H1 (cell line): ENCODE data around the gene SLC39A11. TPM values are rescaled to one million over a fixed set of nuclear protein-coding genes. Genes with fewer than 3 reads are reported as not detected.

Source experiments
- CTCF ChIA-PET: fragments of 300-600 bp; sonication (Branson Sonifier 250); formaldehyde crosslinking; loops from one replicate; lab custom pipeline; 2021; ENCODE audit not compliant: partially characterized antibody; lab: Charles Lee
- POLR2A ChIA-PET: fragments of 300-600 bp; sonication (Branson Sonifier 250); formaldehyde crosslinking; loops from one replicate; lab custom pipeline; 2021; ENCODE audit warnings: inconsistent platforms; ENCODE audit not compliant: partially characterized antibody; lab: Charles Lee
- DNase-seq, 2 experiments: peaks; one replicate each; pipeline versions ENCODE4 v3.0.0 to v3.0.0-alpha.2; 2010 to 2022; ENCODE audit warnings: low spot score in 2 of 2, low read depth in 1 of 2, mixed read lengths in 1 of 2
- FAIRE-seq: peaks from 2 replicates; lab custom pipeline; 2011; peaks lifted over from hg19 to GRCh38; lab: Jason Lieb, UNC
- H2AFZ ChIP-seq: 2 replicates; pipeline ENCODE4 v1.8.1; 2012; ENCODE audit warnings: low read length, inconsistent platforms
- H2AK5ac ChIP-seq: 2 replicates; pipeline ENCODE4 v1.6.1; 2013; ENCODE audit warnings: low read depth, low read length
- H2BK120ac ChIP-seq: replicated peaks from 2 replicates; pipeline ENCODE3; 2013; ENCODE audit warnings: low read depth, low read length, inconsistent platforms
- H2BK12ac ChIP-seq: 2 replicates; pipeline ENCODE4 v1.6.1; 2013; ENCODE audit warnings: low read depth, low read length
- H2BK15ac ChIP-seq: 2 replicates; pipeline ENCODE4 v1.6.1; 2013; ENCODE audit warnings: low read length
- H2BK20ac ChIP-seq: 2 replicates; pipeline ENCODE4 v1.6.1; 2013; ENCODE audit warnings: low read length
- H2BK5ac ChIP-seq: 2 replicates; pipeline ENCODE4 v1.6.1; 2013; ENCODE audit warnings: low read depth, low read length
- H3K14ac ChIP-seq: 2 replicates; pipeline ENCODE4 v1.6.1; 2013; ENCODE audit warnings: inconsistent platforms; ENCODE audit not compliant: insufficient read length
- H3K18ac ChIP-seq: 2 replicates; pipeline ENCODE4 v1.6.1; 2013; ENCODE audit warnings: low read length; ENCODE audit errors: extremely low read depth
- H3K23ac ChIP-seq: 2 replicates; pipeline ENCODE4 v1.6.1; 2013; ENCODE audit warnings: inconsistent platforms; ENCODE audit not compliant: insufficient read length
- H3K23me2 ChIP-seq: 2 replicates; pipeline ENCODE4 v1.6.1; 2013; ENCODE audit warnings: low read depth, low read length
- H3K27ac ChIP-seq: 2 replicates; pipeline ENCODE4 v1.6.1; 2011; ENCODE audit warnings: low read depth, low read length, inconsistent platforms
- H3K27me3 ChIP-seq, 4 experiments: replicated peaks in 1 of 4; 1 replicate in 1 of 4; 2 replicates in 3 of 4; pipeline versions ENCODE4 v1.6.1 to v1.8.1; 2011 to 2013; ENCODE audit warnings: low read length in 3 of 4, mild to moderate bottlenecking in 3 of 4, inconsistent platforms in 2 of 4, mixed read lengths in 2 of 4, moderate library complexity in 1 of 4; ENCODE audit not compliant: control insufficient read depth in 3 of 4, insufficient read depth in 3 of 4; ENCODE audit errors: extremely low read depth in 1 of 4
- H3K36me3 ChIP-seq, 4 experiments: 2 replicates each; pipeline versions ENCODE4 v1.6.1 to v1.8.1; 2011 to 2013; ENCODE audit warnings: mild to moderate bottlenecking in 4 of 4, low read length in 3 of 4, moderate library complexity in 2 of 4, control low read depth in 1 of 4, inconsistent platforms in 1 of 4; ENCODE audit not compliant: insufficient read depth in 4 of 4, control insufficient read depth in 2 of 4
- H3K4ac ChIP-seq: replicated peaks from 2 replicates; pipeline ENCODE3; 2013; ENCODE audit warnings: low read length, low read depth, mixed read lengths, inconsistent platforms; ENCODE audit not compliant: insufficient read length
- H3K4me1 ChIP-seq, 4 experiments: replicated peaks in 1 of 4; 1 replicate in 1 of 4; 2 replicates in 3 of 4; pipeline versions ENCODE4 v1.6.1 to v1.8.1; 2011 to 2013; ENCODE audit warnings: low read length in 3 of 4, inconsistent platforms in 2 of 4, mixed read lengths in 1 of 4; ENCODE audit not compliant: insufficient read depth in 4 of 4, control insufficient read depth in 3 of 4
- H3K4me2 ChIP-seq, 2 experiments: 2 replicates each; pipeline versions ENCODE4 v1.6.1 to v1.8.1; 2011 to 2013; ENCODE audit warnings: low read depth in 2 of 2, low read length in 2 of 2, control low read depth in 1 of 2, inconsistent platforms in 1 of 2, mild to moderate bottlenecking in 1 of 2; ENCODE audit not compliant: insufficient read depth in 1 of 2
- H3K4me3 ChIP-seq, 4 experiments: fragments of 200-600, 300-600 bp in 1 of 4; sonication (generic), shearing (Covaris generic), sonication (Bioruptor Twin) in 1 of 4; 2 replicates each; pipeline versions ENCODE4 v1.5.1 to v1.8.1; 2011 to 2016; ENCODE audit warnings: low read length in 4 of 4, low read depth in 3 of 4, control low read depth in 2 of 4, inconsistent platforms in 2 of 4, mild to moderate bottlenecking in 2 of 4, mixed read lengths in 1 of 4, moderate library complexity in 1 of 4; ENCODE audit not compliant: insufficient read depth in 2 of 4; ENCODE audit errors: extremely low read depth in 1 of 4
- H3K56ac ChIP-seq: replicated peaks from 2 replicates; pipeline ENCODE3; 2013; ENCODE audit warnings: low read depth, mild to moderate bottlenecking, mixed read lengths, low read length, inconsistent platforms; ENCODE audit not compliant: insufficient read length
- H3K79me1 ChIP-seq: 2 replicates; pipeline ENCODE4 v1.6.1; 2013; ENCODE audit warnings: low read depth, low read length, control low read depth
- H3K79me2 ChIP-seq, 2 experiments: 2 replicates each; pipeline versions ENCODE4 v1.6.1 to v1.8.1; 2012 to 2013; ENCODE audit warnings: low read length in 2 of 2, mild to moderate bottlenecking in 2 of 2, inconsistent platforms in 1 of 2; ENCODE audit not compliant: insufficient read depth in 2 of 2, control insufficient read depth in 1 of 2
- H3K9ac ChIP-seq, 4 experiments: replicated peaks in 1 of 4; 1 replicate in 1 of 4; 2 replicates in 3 of 4; pipeline versions ENCODE4 v1.6.1 to v1.8.1; 2011 to 2013; ENCODE audit warnings: low read depth in 3 of 4, low read length in 3 of 4, control low read depth in 2 of 4, mild to moderate bottlenecking in 2 of 4, moderate library complexity in 2 of 4, inconsistent platforms in 1 of 4; ENCODE audit errors: extremely low read depth in 1 of 4
- H3K9me3 ChIP-seq, 2 experiments: 2 replicates each; pipeline versions ENCODE4 v1.6.1 to v1.8.1; 2012 to 2013; ENCODE audit warnings: mild to moderate bottlenecking in 2 of 2, moderate library complexity in 2 of 2, control low read depth in 1 of 2, inconsistent platforms in 1 of 2, low read depth in 1 of 2, low read length in 1 of 2, mixed read lengths in 1 of 2; ENCODE audit not compliant: insufficient read depth in 2 of 2
- H4K20me1 ChIP-seq, 2 experiments: replicated peaks in 1 of 2; 2 replicates each; pipeline versions ENCODE3 to v1.8.1; 2011 to 2013; ENCODE audit warnings: inconsistent platforms in 2 of 2, low read length in 2 of 2, mild to moderate bottlenecking in 1 of 2; ENCODE audit not compliant: insufficient read depth in 2 of 2, control insufficient read depth in 1 of 2
- H4K5ac ChIP-seq: 2 replicates; pipeline ENCODE4 v1.6.1; 2013; ENCODE audit warnings: low read length, low read depth, mixed read lengths, inconsistent platforms; ENCODE audit not compliant: insufficient read length
- H4K8ac ChIP-seq: 2 replicates; pipeline ENCODE4 v1.8.0; 2013; ENCODE audit warnings: mild to moderate bottlenecking, moderate library complexity, low read length, inconsistent platforms; ENCODE audit not compliant: insufficient read depth; ENCODE audit errors: extremely low read depth
- H4K91ac ChIP-seq: replicated peaks from 2 replicates; pipeline ENCODE3; 2013; ENCODE audit warnings: low read length, mixed read lengths, inconsistent platforms; ENCODE audit not compliant: insufficient read length
- CTCF ChIP-seq, 3 experiments: IDR thresholded peaks; 1 replicate in 2 of 3; 2 replicates in 1 of 3; pipeline versions ENCODE4 v1.5.1 to v1.6.1; 2011; ENCODE audit warnings: low read length in 3 of 3, mild to moderate bottlenecking in 3 of 3, inconsistent platforms in 2 of 3, low read depth in 1 of 3, moderate library complexity in 1 of 3; ENCODE audit not compliant: insufficient read depth in 1 of 3; ENCODE audit errors: control extremely low read depth in 1 of 3
- FOSL1 ChIP-seq: IDR thresholded peaks from 2 replicates; pipeline ENCODE4 v1.6.1; 2011; ENCODE audit warnings: mild to moderate bottlenecking, low read depth, low read length, moderate library complexity; ENCODE audit not compliant: insufficient read depth
- MAFK ChIP-seq: IDR thresholded peaks from 2 replicates; pipeline ENCODE4 v1.6.1; 2012; ENCODE audit warnings: low read depth, mild to moderate bottlenecking, improper control_type of control experiment, low read length
- RAD21 ChIP-seq, 2 experiments: IDR thresholded peaks in 1 of 2; conservative IDR thresholded peaks in 1 of 2; 2 replicates each; pipeline ENCODE4 v1.6.1; 2011; ENCODE audit warnings: low read depth in 2 of 2, low read length in 2 of 2, improper control_type of control experiment in 1 of 2, inconsistent platforms in 1 of 2, mild to moderate bottlenecking in 1 of 2, moderate library complexity in 1 of 2
- TAF1 ChIP-seq: IDR thresholded peaks from 2 replicates; pipeline ENCODE4 v1.6.1; 2011; ENCODE audit warnings: mild to moderate bottlenecking, low read depth, low read length
- WGBS, 2 experiments: shearing (Covaris generic) in 1 of 2; methylation state at CpG; one replicate each; pipeline versions ENCODE4 v1.1.6 to v1.1.7; 2013 to 2015; ENCODE audit warnings: low lambda C conversion rate in 2 of 2, mixed read lengths in 2 of 2, inconsistent platforms in 1 of 2, low coverage in 1 of 2, missing lambda C conversion rate in 1 of 2; ENCODE audit not compliant: insufficient replicate concordance in 2 of 2, insufficient coverage in 1 of 2, insufficient read length in 1 of 2; ENCODE audit errors: extremely low coverage in 1 of 2, missing lambda C conversion rate in 1 of 2; 5-methylcytosine and 5-hydroxymethylcytosine counted together
- polyA plus RNA-seq, 7 experiments: library from polyadenylated mRNA; depleted of rRNA in 3 of 7; stranded (reverse) in 5 of 7; unstranded in 2 of 7; fragments of >200 nt in 5 of 7; fragments of 200-250 nt in 2 of 7; gene quantifications; 1 replicate in 5 of 7; 2 replicates in 1 of 7; 4 replicates in 1 of 7; pipeline versions ENCODE4 v1.2.1 to v1.2.3, GENCODE V29; 2011 to 2013; ENCODE audit warnings: missing spikeins in 2 of 7, mixed read lengths in 2 of 7
- total RNA-seq: library from RNA; stranded (reverse); fragmentation: NEBNext Ultra II Directional; extraction: Animal tissue kit (Norgen Biotek cat#: 25700); gene quantifications from 2 replicates; pipeline ENCODE4 v1.2.1, GENCODE V29; 2021

Gene SLC39A11
- total and polyA plus RNA-seq, 2 of the 8 experiments (the other 6 are each of a cell fraction or from before 2014, with no cell fraction given), result 12.2 to 19.6 TPM

- no peak overlapping the region for H3K27ac ChIP-seq
- H2BK12ac ChIP-seq, result no peak overlapping the region
- no peak overlapping the region for H4K8ac ChIP-seq
- FAIRE-seq (no peak), DNase-seq (no peak)
- 78% methylated on average over 6 of the region's 6 CpGs; no CpG with 5 or more reads in 1 of the 2 experiments for WGBS, 2 experiments
- H3K27me3 ChIP-seq, result no peaks in the 10 kb centered on the region
- H3K14ac ChIP-seq, result no peak overlapping the region
- no peak overlapping the region for H2AK5ac ChIP-seq
- ChIA-PET POLR2A (interaction anchor here (0.7 kb wide), 1 partner anchor 27 kb away, joined by 3 read pairs; no protein-coding TSS in a partner anchor), CTCF (no interaction called here)
- H3K18ac ChIP-seq, result no peak overlapping the region
- no peaks in the 10 kb centered on the region for H3K79me1 ChIP-seq
- no peaks in the 10 kb centered on the region for H3K4me1 ChIP-seq
- H2BK5ac ChIP-seq, result no peak overlapping the region
- no peak overlapping the region for H3K23ac ChIP-seq
- no peaks in the 10 kb centered on the region for H4K20me1 ChIP-seq
- H4K91ac ChIP-seq, result no peak overlapping the region
- no peaks in the 10 kb centered on the region; a peak in 1 of 4 replicates for H3K9me3 ChIP-seq
- TF ChIP-seq TAF1 (no peak), MAFK (no peak), RAD21 (IDR thresholded peaks at IDR 0.05 in 1 of 2, conservative IDR thresholded peaks at IDR 0.05 in 1 of 2; ENCODE audit: low read depth in 2 of 2, low read length in 2 of 2) (no peak), FOSL1 (no peak), CTCF (IDR thresholded peaks at IDR 0.05; ENCODE audit: control extremely low read depth in 1 of 3, insufficient read depth in 1 of 3, low read depth in 1 of 3, low read length in 3 of 3) (no peak)
- H3K4ac ChIP-seq, result no peak overlapping the region
- H2BK20ac ChIP-seq, result no peak overlapping the region
- no peak overlapping the region for H2AFZ ChIP-seq
- H3K79me2 ChIP-seq, result no peaks in the 10 kb centered on the region
- H3K4me3 ChIP-seq, result no peak overlapping the region
- no peak overlapping the region for H3K56ac ChIP-seq
- H3K4me2 ChIP-seq, result no peak overlapping the region
- H3K36me3 ChIP-seq, result no peaks in the 10 kb centered on the region
- no peak overlapping the region for H2BK15ac ChIP-seq
- no peak overlapping the region for H3K9ac ChIP-seq
- H2BK120ac ChIP-seq, result no peak overlapping the region
- H3K23me2 ChIP-seq, result no peaks in the 10 kb centered on the region
- no peak overlapping the region for H4K5ac ChIP-seq
Measured at GRCh38 chr17:72843591-72843990, 248.9 kb downstream of the SLC39A11 start.
